HUES6 (cell line): ENCODE data around the gene HEBP1.

Source experiments
- H3K27ac ChIP-seq: 2 replicates; pipeline ENCODE4 v1.7.0; 2013; ENCODE audit warnings: low read depth, mild to moderate bottlenecking, low read length, inconsistent platforms
- H3K27me3 ChIP-seq: 2 replicates; pipeline ENCODE4 v1.6.1; 2013; ENCODE audit warnings: low read length; ENCODE audit not compliant: control insufficient read depth, insufficient read depth
- H3K36me3 ChIP-seq: 2 replicates; pipeline ENCODE4 v1.6.1; 2013; ENCODE audit warnings: low read length; ENCODE audit not compliant: control insufficient read depth, insufficient read depth
- H3K4me1 ChIP-seq: 2 replicates; pipeline ENCODE4 v1.6.1; 2013; ENCODE audit warnings: low read length; ENCODE audit not compliant: control insufficient read depth, insufficient read depth
- H3K4me3 ChIP-seq: 2 replicates; pipeline ENCODE4 v1.5.1; 2013; ENCODE audit warnings: low read depth, low read length
- H3K9ac ChIP-seq: one replicate; pipeline ENCODE4 v1.6.1; 2013; ENCODE audit warnings: mild to moderate bottlenecking, low read length
- H3K9me3 ChIP-seq: 2 replicates; pipeline ENCODE4 v1.6.1; 2013; ENCODE audit warnings: low read depth, low read length; ENCODE audit not compliant: control insufficient read depth, insufficient read depth

HEBP1 gene

DNA sequence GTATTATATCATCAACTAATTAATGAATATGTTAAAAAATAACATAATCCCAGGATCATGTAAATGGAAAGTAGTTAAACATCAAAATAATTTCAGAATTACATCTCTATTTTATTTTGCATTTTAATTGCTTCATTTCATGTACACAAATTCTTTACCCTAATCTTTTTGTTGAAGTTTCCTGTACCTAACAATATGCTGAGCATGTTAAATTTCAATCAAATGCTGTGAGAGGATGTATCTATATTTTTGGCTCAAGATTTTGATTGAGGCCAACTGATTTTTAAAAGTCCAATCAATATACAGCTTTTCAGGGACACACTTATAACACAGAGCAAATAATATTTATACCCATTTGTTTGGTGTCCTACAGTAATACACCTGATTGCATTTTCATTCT is 54.5 kb downstream of the HEBP1 start:
- Histone ChIP-seq H3K36me3 (no peaks in the 10 kb centered on the region), H3K9ac (no peak overlapping the region), H3K27me3 (no peaks in the 10 kb centered on the region), H3K27ac (no peak overlapping the region), H3K9me3 (no peaks in the 10 kb centered on the region), H3K4me1 (no peaks in the 10 kb centered on the region), H3K4me3 (no peak overlapping the region)

DNA sequence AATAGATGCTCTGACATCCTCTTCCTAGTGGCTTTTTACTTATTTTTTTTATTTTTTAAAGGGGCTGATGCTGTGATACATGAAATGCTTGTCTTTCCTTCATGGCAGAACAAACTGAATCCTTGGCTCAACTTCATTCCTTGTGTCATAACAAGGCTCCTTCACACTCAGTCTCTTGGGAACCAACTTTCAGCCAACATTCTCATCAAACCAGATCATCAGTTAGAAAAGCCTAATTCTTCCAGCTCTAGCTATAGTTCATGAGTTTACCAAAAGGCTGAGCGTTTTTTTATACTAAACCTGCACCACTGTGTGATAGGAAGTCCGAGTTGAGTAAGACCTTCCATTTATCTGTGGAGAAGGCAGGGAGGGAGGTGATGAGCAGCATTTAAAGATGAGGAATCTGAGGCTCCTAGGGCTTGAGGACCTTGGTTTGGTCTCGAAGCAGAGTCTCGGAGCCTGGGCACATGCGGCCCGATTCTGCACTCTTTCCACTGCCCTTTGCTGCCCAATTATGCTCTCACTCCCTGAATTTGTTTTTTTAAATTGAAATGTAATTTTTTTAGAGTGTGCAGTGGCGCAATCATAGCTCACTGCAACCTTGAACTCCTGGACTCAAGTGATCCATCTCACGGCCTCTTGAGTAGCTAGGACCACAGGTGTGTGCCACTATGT is 56.3 kb downstream of the HEBP1 start:
- Histone ChIP-seq H3K9ac (no peak overlapping the region), H3K9me3 (no peaks in the 10 kb centered on the region), H3K4me3 (no peak overlapping the region), H3K4me1 (no peaks in the 10 kb centered on the region), H3K27ac (no peak overlapping the region), H3K36me3 (no peaks in the 10 kb centered on the region), H3K27me3 (no peaks in the 10 kb centered on the region)

DNA sequence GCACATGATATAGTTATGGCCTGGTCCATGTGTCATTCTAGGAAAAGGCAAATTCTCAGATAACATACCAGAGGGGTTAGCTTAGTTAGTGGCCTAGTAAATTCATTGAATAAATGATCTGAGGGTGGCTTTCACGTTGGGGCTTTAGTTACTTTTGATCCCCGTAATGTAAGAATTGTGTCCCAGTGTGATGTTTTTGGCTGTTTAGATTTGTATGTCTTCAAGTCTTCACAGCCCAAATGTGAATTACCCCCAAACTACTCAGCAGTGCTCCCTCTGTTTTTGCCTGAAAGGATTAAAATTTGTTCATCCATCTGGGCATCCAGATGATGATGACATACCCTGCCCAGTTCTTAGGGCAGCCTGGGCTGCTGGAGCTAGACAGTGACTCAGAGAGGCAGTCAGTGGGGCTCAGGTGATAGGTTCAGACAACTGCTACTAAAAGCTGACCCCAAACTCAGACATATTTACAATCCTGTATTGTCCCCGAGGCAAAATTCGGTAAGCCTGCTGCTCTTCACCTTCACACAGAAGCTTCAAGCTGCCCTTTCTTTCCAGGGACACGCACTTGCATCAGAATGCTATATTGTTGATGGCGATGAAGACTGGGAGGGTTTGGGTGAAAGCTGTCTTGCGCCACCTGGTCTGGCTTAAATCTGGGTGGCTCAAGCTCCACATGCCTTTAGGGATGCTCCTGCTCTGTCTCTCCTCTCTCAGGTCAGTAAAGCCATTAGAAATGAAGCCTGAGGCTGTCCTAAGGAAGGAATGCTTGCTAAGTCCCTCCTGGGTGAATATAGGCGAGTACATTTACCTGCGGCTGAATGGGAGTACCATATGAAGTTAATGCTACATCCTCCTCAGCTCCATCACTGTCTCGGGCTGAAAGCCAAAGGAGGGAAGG is 58.4 kb downstream of the HEBP1 start:
- Histone ChIP-seq H3K9ac (no peak overlapping the region), H3K4me1 (no peaks in the 10 kb centered on the region), H3K9me3 (no peaks in the 10 kb centered on the region), H3K4me3 (no peak overlapping the region), H3K36me3 (no peaks in the 10 kb centered on the region), H3K27ac (no peak overlapping the region), H3K27me3 (no peaks in the 10 kb centered on the region)

DNA sequence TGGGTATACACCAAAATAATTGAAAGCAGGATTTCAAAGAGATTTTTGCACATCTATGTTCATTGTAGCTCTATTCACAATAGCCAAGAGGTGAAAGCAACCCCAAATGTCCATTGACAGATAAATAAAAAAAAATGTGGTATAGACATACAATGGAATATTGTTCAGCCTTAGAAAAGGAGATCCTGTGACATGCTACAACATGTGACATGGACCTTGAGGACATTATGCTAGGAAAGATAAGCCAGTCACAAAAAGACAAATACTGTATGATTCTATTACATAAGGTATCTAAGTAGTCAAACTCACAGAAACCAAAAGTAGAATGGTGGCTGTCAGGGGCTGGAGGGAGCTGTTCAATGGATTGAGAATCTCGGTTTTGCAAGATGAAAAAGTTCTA is 60.2 kb downstream of the HEBP1 start:
- Histone ChIP-seq H3K9ac (no peak overlapping the region), H3K4me3 (no peak overlapping the region), H3K9me3 (no peaks in the 10 kb centered on the region), H3K27me3 (no peaks in the 10 kb centered on the region), H3K36me3 (no peaks in the 10 kb centered on the region), H3K4me1 (no peaks in the 10 kb centered on the region), H3K27ac (no peak overlapping the region)

DNA sequence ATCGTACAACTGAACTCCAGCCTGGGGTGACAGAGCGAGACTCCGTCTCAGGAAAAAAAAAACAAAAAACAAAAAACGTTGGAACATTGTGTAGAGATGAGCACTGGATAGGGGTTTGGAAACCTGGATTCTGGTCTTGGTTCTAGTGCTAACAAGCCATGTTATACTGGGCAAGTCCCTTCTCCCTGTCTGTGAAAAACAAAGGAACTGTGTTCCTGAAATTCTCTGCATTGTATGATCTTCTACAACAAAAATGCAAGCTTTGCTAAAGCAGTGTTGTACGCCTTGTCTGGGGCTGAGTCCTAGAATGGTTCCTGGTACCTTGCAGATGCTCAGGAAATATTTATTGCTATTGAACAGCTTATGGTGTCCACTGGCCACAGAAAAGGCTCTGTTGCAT is 61.5 kb downstream of the HEBP1 start:
- Histone ChIP-seq H3K4me1 (no peaks in the 10 kb centered on the region), H3K9ac (no peak overlapping the region), H3K9me3 (no peaks in the 10 kb centered on the region), H3K36me3 (no peaks in the 10 kb centered on the region), H3K27ac (no peak overlapping the region), H3K27me3 (no peaks in the 10 kb centered on the region), H3K4me3 (no peak overlapping the region)

DNA sequence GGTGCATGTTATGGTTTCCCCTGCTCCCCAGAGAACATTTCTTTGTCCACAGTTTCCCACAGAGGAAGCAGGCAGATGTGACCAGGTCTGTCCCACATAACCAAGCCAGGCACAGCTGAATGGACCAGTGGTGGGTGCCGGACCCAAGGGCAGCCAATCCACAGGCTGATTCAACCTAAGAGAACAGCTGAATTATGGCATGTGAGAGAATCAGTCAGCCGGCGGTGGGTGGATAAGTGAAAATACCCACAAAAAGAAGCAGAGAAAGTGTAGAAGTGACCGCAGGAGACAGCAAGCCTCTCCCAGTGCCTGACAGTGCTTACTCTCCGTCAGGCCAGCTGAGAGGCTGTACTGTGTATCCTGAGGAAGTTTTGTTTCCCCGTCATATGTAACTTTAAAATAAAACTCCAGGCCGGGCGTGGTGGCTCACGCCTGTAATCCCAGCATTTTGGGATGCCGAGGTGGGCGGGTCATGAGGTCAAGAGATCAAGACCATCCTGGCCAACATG is 63.0 kb downstream of the HEBP1 start:
- Histone ChIP-seq H3K4me3 (no peak overlapping the region), H3K27ac (no peak overlapping the region), H3K4me1 (no peaks in the 10 kb centered on the region), H3K9me3 (no peaks in the 10 kb centered on the region), H3K27me3 (no peaks in the 10 kb centered on the region), H3K36me3 (no peaks in the 10 kb centered on the region), H3K9ac (no peak overlapping the region)

DNA sequence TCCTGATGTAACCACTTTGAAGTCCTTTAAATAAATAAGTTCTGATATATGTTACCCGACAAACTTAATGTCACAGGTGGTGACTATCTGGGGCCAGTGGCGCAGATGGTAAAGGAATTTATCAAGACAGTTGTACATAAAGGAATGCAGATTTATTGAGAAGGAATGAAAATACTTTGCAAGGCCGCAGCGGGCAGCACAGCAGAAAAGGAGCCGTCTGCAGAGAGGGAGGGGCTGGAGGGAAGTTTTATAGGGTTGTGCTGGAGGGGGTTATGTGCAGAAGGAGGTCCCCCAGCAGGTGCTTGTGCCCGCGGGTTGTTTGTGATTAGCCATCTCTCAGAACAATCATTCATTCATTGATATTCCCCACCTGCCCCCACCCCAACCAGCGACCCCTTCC is 65.5 kb downstream of the HEBP1 start:
- Histone ChIP-seq H3K9me3 (peaks cover 5% of the 10 kb centered on the region; the same call in 1 of the 2 replicates), H3K4me1 (no peaks in the 10 kb centered on the region), H3K9ac (no peak overlapping the region), H3K4me3 (no peak overlapping the region), H3K27me3 (no peaks in the 10 kb centered on the region), H3K36me3 (no peaks in the 10 kb centered on the region), H3K27ac (no peak overlapping the region)

DNA sequence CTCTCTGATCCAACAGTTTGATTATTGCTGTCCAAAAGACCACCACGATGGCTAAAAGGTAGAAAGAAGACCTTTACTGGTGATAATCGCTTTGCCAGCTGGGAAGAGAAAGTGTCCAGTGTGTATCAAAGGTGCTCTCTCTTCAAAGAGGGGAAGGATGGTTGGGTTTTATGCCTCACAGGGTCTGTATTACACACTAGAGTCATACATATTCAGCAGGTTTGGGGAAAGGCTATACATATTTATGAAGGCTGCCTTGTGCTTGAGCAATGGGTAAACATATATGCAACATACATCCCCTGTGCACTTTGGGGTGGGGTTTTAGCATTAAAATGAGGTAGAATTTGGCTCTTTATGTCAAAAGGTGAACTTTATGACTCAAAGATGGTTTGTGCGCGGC is 66.3 kb downstream of the HEBP1 start:
- Histone ChIP-seq H3K36me3 (no peaks in the 10 kb centered on the region), H3K9me3 (peaks cover 5% of the 10 kb centered on the region; the same call in 1 of the 2 replicates), H3K27ac (no peak overlapping the region), H3K27me3 (no peaks in the 10 kb centered on the region), H3K4me1 (no peaks in the 10 kb centered on the region), H3K4me3 (no peak overlapping the region), H3K9ac (no peak overlapping the region)

DNA sequence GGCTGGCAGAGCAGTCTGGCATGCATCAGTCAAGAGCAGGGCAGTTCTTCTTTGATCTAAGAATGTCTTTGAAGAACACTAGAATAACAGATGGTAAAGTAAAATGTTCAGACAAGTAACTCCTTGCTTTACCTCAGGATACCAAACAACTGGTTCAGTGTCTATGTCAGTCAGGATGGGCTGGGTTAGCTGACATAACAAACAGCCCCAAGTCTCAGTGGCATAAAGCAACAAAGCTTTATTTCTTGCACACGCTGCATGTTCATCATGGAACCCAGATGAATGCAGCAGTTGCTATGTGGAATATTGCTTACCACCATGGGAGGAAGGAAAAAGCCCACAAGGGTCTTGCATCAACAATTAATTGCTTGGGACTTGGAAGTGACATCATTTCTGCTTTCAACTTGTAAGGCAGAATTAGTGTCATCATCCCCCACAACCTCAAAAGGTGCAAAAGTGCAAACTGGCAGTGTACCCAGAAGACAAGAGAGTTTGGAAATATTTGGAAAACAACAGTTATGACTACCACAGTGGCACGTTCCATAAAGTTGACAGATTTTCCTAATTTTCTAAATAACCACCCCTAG is 69.3 kb downstream of the HEBP1 start:
- Histone ChIP-seq H3K4me1 (no peaks in the 10 kb centered on the region), H3K27me3 (no peaks in the 10 kb centered on the region), H3K36me3 (no peaks in the 10 kb centered on the region), H3K9ac (no peak overlapping the region), H3K4me3 (no peak overlapping the region), H3K27ac (no peak overlapping the region), H3K9me3 (peaks cover 5% of the 10 kb centered on the region; the same call in 1 of the 2 replicates)

DNA sequence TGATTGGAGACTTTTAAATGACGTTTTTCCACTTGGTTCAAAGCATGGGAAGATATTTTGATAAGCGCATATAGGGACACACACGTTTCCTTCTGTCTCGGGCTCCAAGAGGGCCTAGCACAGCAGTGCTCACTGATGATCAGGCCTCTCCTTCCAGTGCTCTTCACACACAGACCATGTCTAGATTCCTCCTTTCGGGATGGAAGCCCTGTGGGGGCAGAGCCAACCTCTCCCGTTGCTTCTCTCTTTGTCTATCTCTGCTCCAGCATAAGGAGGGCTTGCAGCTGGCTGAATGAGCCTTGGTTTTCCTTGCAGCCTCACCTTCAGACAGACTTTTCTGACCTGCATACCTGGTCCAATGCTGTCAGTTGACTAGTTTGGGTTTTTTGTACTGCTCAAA is 70.4 kb downstream of the HEBP1 start:
- Histone ChIP-seq H3K9ac (no peak overlapping the region), H3K9me3 (peaks cover 5% of the 10 kb centered on the region; the same call in 1 of the 2 replicates), H3K4me1 (no peaks in the 10 kb centered on the region), H3K36me3 (no peaks in the 10 kb centered on the region), H3K27me3 (no peaks in the 10 kb centered on the region), H3K4me3 (no peak overlapping the region), H3K27ac (no peak overlapping the region)
